Activated CD8-positive, alpha-beta T cell treated with anti-CD3 and anti-CD28 coated beads for 36 hours (primary cell): ENCODE results near the gene DSTN. TPM values are rescaled to one million over a fixed set of nuclear protein-coding genes. Genes with fewer than 3 reads are reported as not detected.
A peak's percentile ranks its signal among the peaks of the same experiment; 100 is the strongest.

Experiments used
- ATAC-seq: fragments of 200-7000 bp; cut with Tn5 transposase; one replicate; pipeline ENCODE4 v1.10.0; 2021; ENCODE audit warnings: mild to moderate bottlenecking, moderate library complexity
- CTCF ChIA-PET: fragments of 350-600 bp; sonication (Branson Sonifier 250); formaldehyde crosslinking; loops from one replicate; lab custom pipeline; 2021; ENCODE audit warnings: antibody characterized with exemption; lab: Charles Lee
- POLR2A ChIA-PET: fragments of 350-600 bp; sonication (Branson Sonifier 250); formaldehyde crosslinking; loops from one replicate; lab custom pipeline; 2021; ENCODE audit warnings: antibody characterized with exemption; lab: Charles Lee
- DNase-seq: peaks from one replicate; pipeline ENCODE4 v3.0.0-alpha.2; 2020
- H3K27ac Mint-ChIP-seq: one replicate; pipeline ENCODE4 v1.8.0; 2021; ENCODE audit warnings: mild to moderate bottlenecking, mixed read lengths
- H3K27me3 Mint-ChIP-seq: one replicate; pipeline ENCODE4 v1.8.0; 2021; ENCODE audit warnings: mixed read lengths
- H3K36me3 Mint-ChIP-seq: one replicate; pipeline ENCODE4 v1.8.0; 2021; ENCODE audit warnings: low read depth, mixed read lengths
- H3K4me1 Mint-ChIP-seq: one replicate; pipeline ENCODE4 v1.8.0; 2021; ENCODE audit warnings: low read depth, mixed read lengths
- H3K4me3 Mint-ChIP-seq: one replicate; pipeline ENCODE4 v1.8.0; 2021; ENCODE audit warnings: mild to moderate bottlenecking, moderate library complexity, mixed read lengths
- H3K9me3 Mint-ChIP-seq: one replicate; pipeline ENCODE4 v1.8.0; 2021; ENCODE audit warnings: mixed read lengths
- CTCF ChIP-seq: fragments of 200-600 bp; IDR thresholded peaks from one replicate; pipeline ENCODE4 v1.8.0; 2022; ENCODE audit warnings: antibody characterized with exemption, mild to moderate bottlenecking
- intact Hi-C: fragments of 100-400 bp; cut with micrococcal nuclease; formaldehyde crosslinking; loops from one replicate; pipeline ENCODE4 v1.10.0; 2022
- total RNA-seq, 2 experiments: library from RNA; stranded (reverse); gene quantifications; one replicate each; pipeline ENCODE4 v1.2.3, GENCODE V29; 2021

DSTN gene
- total RNA-seq, 2 experiments from 2014 or later: 55.5 to 56.4 TPM

GRCh38 chr20:17609811-17610377 lies 40.0 kb downstream of the DSTN start:
- DNase-seq: no peak
- H3K27ac Mint-ChIP-seq: peak overlapping the region; percentile 90
- H3K4me1 Mint-ChIP-seq: peaks cover 36% of the 10 kb centered on the region
- H3K4me3 Mint-ChIP-seq: no peak overlapping the region
- H3K9me3 Mint-ChIP-seq: no peaks in the 10 kb centered on the region
- no peaks in the 10 kb centered on the region for H3K27me3 Mint-ChIP-seq
- ATAC-seq: no peak
- intact Hi-C loops: loop anchor here (5.0 kb wide), 1 partner anchor 103 kb away; no protein-coding TSS in a partner anchor
- ChIA-PET CTCF (interaction anchor here (1.1 to 2.5 kb wide), 6 partner anchors 10 to 73 kb away, joined by 4 to 15 read pairs (median 6); partner anchors contain the start of gene RRBP1), POLR2A (interaction anchor here (1.2 to 1.3 kb wide), 2 partner anchors 38 to 46 kb away, joined by 3 read pairs; no protein-coding TSS in a partner anchor)
- H3K36me3 Mint-ChIP-seq: peaks cover 14% of the 10 kb centered on the region
- TF ChIP-seq CTCF: no peak

DNA sequence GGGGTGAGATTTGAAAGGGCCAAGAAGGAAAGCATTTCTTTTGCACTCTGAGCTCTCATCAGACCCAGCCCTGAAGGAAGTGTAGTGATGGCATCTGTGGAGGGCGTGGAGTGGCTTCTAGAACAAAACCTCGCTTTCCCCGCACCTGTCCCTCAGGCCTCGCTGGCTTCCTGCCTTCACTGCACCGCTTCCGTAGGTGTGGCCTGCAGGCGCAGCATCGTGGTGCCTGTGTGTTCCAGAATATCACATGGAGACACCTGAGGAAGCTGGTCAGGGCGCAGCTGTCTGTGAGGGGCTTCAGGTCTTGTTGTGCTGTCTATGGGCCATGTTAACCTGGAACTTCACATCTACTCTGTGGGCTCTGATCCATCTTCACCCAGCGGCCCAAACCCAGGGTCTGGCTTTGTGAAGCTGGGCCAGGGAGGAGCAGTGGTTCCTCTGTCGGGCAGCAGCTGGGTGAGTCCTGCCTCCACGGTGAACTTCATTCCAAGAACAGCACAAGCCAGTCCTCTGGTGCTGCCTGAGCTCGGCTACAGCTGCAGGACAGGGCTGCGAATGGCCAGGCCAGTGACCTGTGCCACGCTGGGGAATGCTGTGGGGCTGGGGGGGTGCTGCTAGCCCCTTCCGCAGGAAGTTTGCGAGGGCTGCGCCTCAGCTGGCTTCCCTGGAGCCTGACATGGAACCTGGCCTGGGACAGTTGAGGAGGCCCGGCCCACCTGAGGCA lies 40.9 kb downstream of the DSTN start:
- ChIA-PET POLR2A (interaction anchor here (0.6 to 1.5 kb wide), 7 partner anchors 38 to 382 kb away, joined by 3 to 5 read pairs (median 3); partner anchors contain the start of gene RRBP1), CTCF (interaction anchor here (0.9 to 2.5 kb wide), 9 partner anchors 8 to 328 kb away, joined by 3 to 15 read pairs (median 6); partner anchors contain the start of gene RRBP1)
- peaks cover 14% of the 10 kb centered on the region for H3K36me3 Mint-ChIP-seq
- ATAC-seq (peak; percentile 50), DNase-seq (peak; percentile 69)
- H3K27ac Mint-ChIP-seq: peak overlapping the region; percentile 90
- H3K4me3 Mint-ChIP-seq: peak overlapping the region; percentile 44
- no peaks in the 10 kb centered on the region for H3K9me3 Mint-ChIP-seq
- H3K4me1 Mint-ChIP-seq: peaks cover 36% of the 10 kb centered on the region
- H3K27me3 Mint-ChIP-seq: no peaks in the 10 kb centered on the region
- intact Hi-C loops: loop anchor here (5.0 kb wide), 1 partner anchor 103 kb away; no protein-coding TSS in a partner anchor
- no peak for TF ChIP-seq CTCF

- POLR2A ChIA-PET: interaction anchor here (0.7 to 1.5 kb wide), 5 partner anchors 39 to 381 kb away, joined by 3 to 5 read pairs (median 3); partner anchors contain the start of gene RRBP1
- Mint-ChIP-seq H3K4me3 (peak overlapping the region; percentile 44), H3K4me1 (peaks cover 36% of the 10 kb centered on the region), H3K36me3 (peaks cover 14% of the 10 kb centered on the region), H3K27ac (peak overlapping the region; percentile 90), H3K27me3 (no peaks in the 10 kb centered on the region), H3K9me3 (no peaks in the 10 kb centered on the region)
- no peak for DNase-seq
- intact Hi-C loops: loop anchor here (5.0 kb wide), 1 partner anchor 104 kb away; no protein-coding TSS in a partner anchor
- peak; percentile 52 for ATAC-seq
- no peak for TF ChIP-seq CTCF
- CTCF ChIA-PET: interaction anchor here (0.9 to 2.5 kb wide), 8 partner anchors 9 to 328 kb away, joined by 3 to 15 read pairs (median 6); no protein-coding TSS in a partner anchor
These were observed 41.3 kb downstream of the DSTN start for GRCh38 chr20:17611290-17611539.

DNA sequence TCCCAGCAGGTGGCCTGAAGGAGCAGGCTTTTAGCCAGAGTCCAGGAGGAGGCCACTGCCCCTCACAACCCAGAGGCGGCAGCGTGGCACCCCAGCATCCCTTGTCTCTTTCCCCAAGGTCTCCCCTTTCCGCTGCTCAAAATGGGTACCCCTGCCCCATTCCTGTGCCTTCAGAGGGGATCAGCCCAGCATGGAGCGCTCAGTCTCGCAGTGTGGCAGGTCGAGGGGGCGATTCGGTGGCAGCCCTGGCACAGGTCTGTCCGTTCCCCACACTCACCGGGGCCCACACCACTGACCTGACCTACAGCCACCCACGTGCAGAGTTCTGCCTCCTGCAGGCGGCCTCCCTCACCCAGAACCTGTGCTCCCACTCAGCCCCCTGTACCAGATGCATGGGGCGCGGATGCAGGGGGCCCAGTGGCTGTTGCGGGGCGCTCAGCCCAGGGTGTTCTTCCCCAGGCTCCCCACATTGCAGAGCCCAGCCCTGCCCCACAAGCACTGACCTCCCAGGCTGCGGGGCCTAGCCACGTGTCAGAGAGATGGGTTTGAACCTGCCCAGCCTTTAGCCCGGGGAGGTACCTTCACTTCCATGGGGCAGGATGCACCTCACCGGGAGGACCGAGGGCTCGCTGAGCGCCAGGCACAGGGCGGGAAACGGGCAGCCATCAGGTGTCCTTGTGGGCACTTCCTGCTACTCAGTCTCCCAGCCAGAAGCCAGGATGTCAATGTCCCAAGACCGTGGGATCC lies 41.8 kb downstream of the DSTN start:
- TF ChIP-seq CTCF: peak; percentile 73
- Mint-ChIP-seq H3K27ac (peak overlapping the region; percentile 90), H3K4me1 (peaks cover 36% of the 10 kb centered on the region), H3K9me3 (no peaks in the 10 kb centered on the region), H3K36me3 (peaks cover 14% of the 10 kb centered on the region), H3K27me3 (no peaks in the 10 kb centered on the region), H3K4me3 (peak overlapping the region; percentile 44)
- intact Hi-C loops: loop anchor here (5.0 kb wide), 1 partner anchor 104 kb away; no protein-coding TSS in a partner anchor
- ATAC-seq (peak; percentile 3), DNase-seq (peak; percentile 58)
- ChIA-PET POLR2A (interaction anchor here (0.7 to 1.5 kb wide), 3 partner anchors 41 to 381 kb away, joined by 3 to 5 read pairs (median 4); partner anchors contain the start of gene RRBP1), CTCF (interaction anchor here (1.2 to 2.5 kb wide), 5 partner anchors 39 to 327 kb away, joined by 3 to 15 read pairs (median 4); no protein-coding TSS in a partner anchor)
